Heart right ventricle (tissue), 16 donors: ENCODE measurements around the gene RFXANK. TPM values are rescaled to one million over a fixed set of nuclear protein-coding genes. Genes with fewer than 3 reads are reported as not detected.
A peak's percentile ranks its signal among the peaks of the same experiment; 100 is the strongest.
"Not testable (repeated sequence)": the region's sequence is repeated elsewhere in the genome, so short reads cannot be mapped to it uniquely, and the experiment has no call there.

ENCODE experiments used
- ATAC-seq, 8 donors: fragments of 200-7000 bp; cut with Tn5 transposase; one replicate each; pipeline ENCODE4 v1.9.1; 2020; ENCODE audit warnings: mild to moderate bottlenecking in 8 of 8, moderate library complexity in 8 of 8, moderate number of reproducible peaks in 1 of 8
- DNase-seq, 2 donors: peaks; one replicate each; pipeline ENCODE4 v3.0.0-alpha.2; 2020
- H3K27ac ChIP-seq, 10 donors: fragments of 200-600 bp; sonication (generic) in 2 of 10; one replicate each; pipeline versions ENCODE4 v1.5.0 to v1.8.0; 2020 to 2022; ENCODE audit warnings: mild to moderate bottlenecking in 3 of 10
- H3K27me3 ChIP-seq, 7 donors: fragments of 200-600 bp; one replicate each; pipeline ENCODE4 v1.8.0; 2021 to 2022; ENCODE audit warnings: mild to moderate bottlenecking in 2 of 7
- H3K36me3 ChIP-seq, 9 donors: fragments of 200-600 bp; sonication (generic) in 1 of 9; one replicate each; pipeline versions ENCODE4 v1.5.0 to v1.8.0; 2020 to 2022; ENCODE audit warnings: mild to moderate bottlenecking in 2 of 9
- H3K4me1 ChIP-seq, 9 donors: fragments of 200-600 bp; sonication (generic) in 1 of 9; one replicate each; pipeline versions ENCODE4 v1.5.0 to v1.8.0; 2020 to 2022; ENCODE audit warnings: mild to moderate bottlenecking in 4 of 9
- H3K4me3 ChIP-seq, 10 donors: fragments of 200-600 bp; sonication (generic) in 2 of 10; one replicate each; pipeline versions ENCODE4 v1.5.0 to v1.8.0; 2020 to 2022; ENCODE audit warnings: mild to moderate bottlenecking in 7 of 10, moderate library complexity in 2 of 10
- H3K9me3 ChIP-seq, 11 donors: fragments of 200-600 bp in 10 of 11; sonication (generic) in 2 of 11; one replicate each; pipeline versions ENCODE4 v1.5.0 to v1.8.0; 2013 to 2022; ENCODE audit warnings: mild to moderate bottlenecking in 2 of 11, control low read depth in 1 of 11, moderate library complexity in 1 of 11
- CTCF ChIP-seq, 9 donors: fragments of 200-600 bp; sonication (generic) in 2 of 9; IDR thresholded peaks; one replicate each; pipeline versions ENCODE4 v1.5.0 to v1.8.0; 2021 to 2022; ENCODE audit warnings: antibody characterized with exemption in 9 of 9, mild to moderate bottlenecking in 5 of 9, moderate library complexity in 1 of 9
- WGBS, 2 donors: extraction: QIAGEN DNeasy Blood & Tissue Kit; methylation state at CpG; one replicate each; pipeline ENCODE4 v1.1.7; 2013; ENCODE audit warnings: inconsistent platforms in 1 of 2; 5-methylcytosine and 5-hydroxymethylcytosine counted together
- intact Hi-C, 10 donors: fragments of 100-400 bp; cut with DNase I; formaldehyde crosslinking; loops; one replicate each; pipeline versions ENCODE4 v1.11.1 to v1.14.2; 2022
- polyA plus RNA-seq, 2 donors: library from polyadenylated mRNA; stranded (reverse); fragments of 200-250 nt; gene quantifications; one replicate each; pipeline ENCODE4 v1.2.3, GENCODE V29; 2013
- total RNA-seq, 10 donors: library from RNA; stranded (reverse); fragmentation: NEBNext Ultra II Directional in 3 of 10; extraction: Animal tissue kit (Norgen Biotek cat#: 25700) in 3 of 10; gene quantifications; one replicate each; pipeline versions ENCODE4 v1.2.1 to v1.2.4, GENCODE V29; 2021 to 2023
- donor health status: Arrhythmogenic right ventricular cardiomyopathy.
- donor health status: ischemic (EF 13 %, LVEDD 7.1; RV severe dilation, severe dysfunction).
- donor health status: healthy with polysubstance abuse.
- donor health status: DM: no; HTN: yes; CAD: no.
- donor health status: DM: no; HTN: no; CAD: no.
- donor health status: ischemic (EF 25% LVEDD 6.9; RV normal size, moderate dysfunction).
- donor health status: ischemic (EF 25% LVEDD 5.7; RV mildly dilated, moderate dysfunction).
- donor health status: healthy.
- donor health status: DM: yes; HTN: yes; CAD: no.
- donor health status: Ischemic cardiomyopathy.
- donor health status: ischemic (EF 35%, LVEDD 5.7; RV mildly dilated, moderate dysfunction).
- donor health status: nonischemic (EF 11% LVEDD 7.7; RV severe dilation, severe dysfunction).
- donor health status: DM: yes; HTN: yes; CAD: no.
- donor health status: PGD.
- donor health status: ischemic (EF 29% LVEDD 5.4; RV normal size, mild dysfunction).
- donor health status: nonischemic (EF 23%, LVEDD 6.1; RV moderate dilation, normal function).

The RFXANK gene
- total and polyA plus RNA-seq, 12 donors: 30.6 to 109 (median 37.5) TPM

GRCh38 chr19:19218911-19219310, 26.9 kb downstream of the RFXANK start:
- Histone ChIP-seq H3K4me3 (no peak overlapping the region), H3K4me1 (no peaks in the 10 kb centered on the region), H3K27me3 (peaks cover 0 to 52% (median 33%) of the 10 kb centered on the region in 7 donors), H3K27ac (no peak overlapping the region), H3K9me3 (peaks cover 0 to 7% (median 0%) of the 10 kb centered on the region in 11 donors), H3K36me3 (no peaks in the 10 kb centered on the region)
- WGBS, 2 donors: 86 to 87% methylated on average over 21 of the region's 21 CpGs
- intact Hi-C loops: no loop called here
- ATAC-seq (no peak), DNase-seq (no peak)
- no peak for TF ChIP-seq CTCF (IDR thresholded peaks at IDR 0.05)

- H3K9me3 ChIP-seq, H3K4me1 ChIP-seq, ATAC-seq, H3K27ac ChIP-seq, H3K36me3 ChIP-seq, DNase-seq, H3K4me3 ChIP-seq: not testable (repeated sequence)
- WGBS, 2 donors: 84% methylated on average over 8 of the region's 8 CpGs
- H3K27me3 ChIP-seq: peaks cover 8 to 53% (median 38%) of the 10 kb centered on the region in 7 donors
- intact Hi-C loops: loop anchor here in 1 of 10 donors (5.0 kb wide), 1 partner anchor 74 kb away; no protein-coding TSS in a partner anchor
These were observed 28.9 kb downstream of the RFXANK start for GRCh38 chr19:19221000-19221399.

DNA sequence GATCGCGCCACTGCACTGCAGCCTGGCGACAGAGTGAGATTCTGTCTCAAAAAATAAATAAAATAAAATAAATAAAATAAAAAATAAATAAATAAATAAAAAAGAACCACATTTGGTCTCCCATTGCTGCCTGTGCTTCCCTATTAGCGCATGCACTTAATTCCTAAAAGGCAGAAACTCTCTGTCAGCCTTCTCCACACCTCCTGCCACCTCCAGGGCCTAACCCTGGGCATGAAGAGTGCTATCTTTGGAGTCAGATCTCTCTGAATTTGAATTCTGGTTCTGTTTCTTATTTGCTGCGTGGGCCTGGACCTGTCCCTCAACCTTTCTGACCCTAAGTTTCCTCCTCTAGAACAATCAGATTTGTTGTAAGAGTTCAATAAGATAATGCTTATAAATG, 31.0 kb downstream of the RFXANK start:
- intact Hi-C loops: loop anchor here in 1 of 10 donors (5.0 kb wide), 1 partner anchor 76 kb away; no protein-coding TSS in a partner anchor
- Histone ChIP-seq H3K27ac (no peak overlapping the region), H3K36me3 (no peaks in the 10 kb centered on the region), H3K27me3 (peaks cover 8 to 69% (median 45%) of the 10 kb centered on the region in 7 donors), H3K4me1 (peaks cover 0 to 10% (median 0%) of the 10 kb centered on the region in 9 donors), H3K4me3 (no peak overlapping the region), H3K9me3 (no peaks in the 10 kb centered on the region)
- DNase-seq (no peak), ATAC-seq (no peak)
- 81 to 88% methylated on average over 5 of the region's 5 CpGs for WGBS, 2 donors
- no peak for TF ChIP-seq CTCF (IDR thresholded peaks at IDR 0.05)

DNA sequence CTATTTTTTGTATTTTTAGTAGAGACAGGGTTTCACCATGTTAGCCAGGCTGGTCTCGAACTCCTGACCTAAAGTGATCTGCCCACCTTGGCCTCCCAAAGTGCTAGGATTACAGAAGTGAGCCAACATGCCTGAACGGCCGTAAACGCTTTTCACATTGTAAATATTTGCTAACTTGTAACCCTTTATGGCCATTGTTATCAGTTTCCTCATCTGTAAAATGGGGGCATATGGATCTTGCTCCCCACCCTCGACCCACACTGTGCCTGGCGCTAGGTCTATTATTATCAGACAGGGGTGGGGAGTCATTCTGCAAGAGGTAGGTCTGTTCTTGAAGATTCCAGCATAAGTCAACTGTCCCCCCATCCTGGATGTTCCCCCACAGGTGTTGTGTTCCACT, 31.6 kb downstream of the RFXANK start:
- Histone ChIP-seq H3K36me3 (no peaks in the 10 kb centered on the region), H3K27ac (no peak overlapping the region), H3K4me1 (peaks cover 0 to 10% (median 0%) of the 10 kb centered on the region in 9 donors), H3K27me3 (peaks cover 8 to 75% (median 45%) of the 10 kb centered on the region in 7 donors), H3K4me3 (no peak overlapping the region), H3K9me3 (no peaks in the 10 kb centered on the region)
- no peak for TF ChIP-seq CTCF (IDR thresholded peaks at IDR 0.05)
- intact Hi-C loops: loop anchor here in 1 of 10 donors (5.0 kb wide), 1 partner anchor 76 kb away; no protein-coding TSS in a partner anchor
- WGBS, 2 donors: 82 to 86% methylated on average over 6 of the region's 6 CpGs
- DNase-seq: no peak
- ATAC-seq: no peak

DNA sequence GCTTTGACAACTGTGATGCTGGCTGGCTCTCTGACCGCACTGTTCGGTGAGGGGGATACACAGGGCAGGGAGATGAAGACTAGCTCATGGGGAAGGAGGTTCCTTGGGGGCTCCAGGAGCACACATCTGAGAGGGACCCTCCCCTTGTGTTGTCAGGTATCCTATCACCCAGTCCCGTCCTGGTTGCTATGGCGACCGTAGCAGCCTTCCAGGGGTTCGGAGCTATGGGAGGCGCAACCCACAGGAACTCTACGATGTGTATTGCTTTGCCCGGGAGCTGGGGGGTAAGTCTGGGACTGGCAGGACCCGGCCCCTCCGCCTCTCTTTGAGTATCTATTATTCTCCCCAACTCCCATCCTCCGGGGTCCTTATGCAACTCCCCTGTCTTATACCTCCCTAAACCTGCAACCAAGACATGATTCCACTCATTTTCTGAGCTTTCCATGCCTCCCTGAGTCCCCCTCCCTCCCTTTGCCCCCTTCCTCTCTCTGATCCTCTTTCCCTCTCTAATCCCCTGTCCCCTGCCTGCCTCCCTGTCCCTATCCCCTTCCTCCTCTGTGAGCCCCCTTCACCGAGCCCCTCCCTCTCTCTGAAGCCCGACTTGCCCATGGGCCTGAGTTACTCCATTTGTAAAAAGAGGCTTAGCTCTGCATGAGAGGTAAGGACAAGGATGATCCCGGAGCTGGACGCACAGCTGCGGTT, 32.2 kb downstream of the RFXANK start:
- Histone ChIP-seq H3K4me1 (peaks cover 0 to 10% (median 0%) of the 10 kb centered on the region in 9 donors), H3K9me3 (no peaks in the 10 kb centered on the region), H3K27me3 (peaks cover 8 to 75% (median 45%) of the 10 kb centered on the region in 7 donors), H3K36me3 (no peaks in the 10 kb centered on the region), H3K4me3 (peak overlapping the region in 4 of 10 donors; percentile 21 to 53 (median 44)), H3K27ac (no peak overlapping the region)
- ATAC-seq: no peak
- WGBS, 2 donors: 64 to 66% methylated on average over 17 of the region's 17 CpGs
- no peak for DNase-seq
- TF ChIP-seq CTCF (IDR thresholded peaks at IDR 0.05): no peak
- intact Hi-C loops: loop anchor here in 1 of 10 donors (5.0 kb wide), 1 partner anchor 77 kb away; no protein-coding TSS in a partner anchor
